Activated naive CD4-positive, alpha-beta T cell treated with anti-CD3 and anti-CD28 coated beads, Interleukin-2, amount 10 ng/mL, durations not matched to agents 5 hours and 36 hours (primary cell): ENCODE data around the gene ITPRID1. TPM values are rescaled to one million over a fixed set of nuclear protein-coding genes. Genes with fewer than 3 reads are reported as not detected.

Experiments
- total RNA-seq, 2 experiments: library from RNA; stranded (reverse); gene quantifications; one replicate each; pipeline ENCODE4 v1.2.3, GENCODE V29; 2021

Gene ITPRID1
- total RNA-seq: not detected

DNA sequence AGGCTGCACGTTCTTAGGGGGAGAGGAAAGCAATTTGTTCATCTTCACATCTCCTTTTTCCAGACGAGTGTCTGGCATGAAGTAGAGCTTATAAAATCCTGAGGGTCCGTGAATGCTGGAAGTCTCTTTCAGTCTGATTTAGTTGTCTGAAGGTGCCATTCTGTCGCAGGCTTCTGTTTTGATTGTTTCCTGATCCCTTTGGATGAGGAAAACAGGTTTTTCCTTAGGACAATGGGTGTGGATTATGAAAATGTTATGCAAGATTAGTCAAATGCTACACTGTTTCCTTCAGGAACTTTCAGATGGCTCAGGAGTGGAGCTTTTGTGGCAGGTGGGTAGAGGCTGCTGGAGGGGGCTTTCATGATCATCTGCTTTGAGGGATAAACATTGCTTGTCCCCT, at the start of gene ITPRID1:
TSS of gene ITPRID1 (plus strand) at position 301 of the 400 bp plus-strand sequence. CDS start 38,935 bp downstream, outside the sequence.

DNA sequence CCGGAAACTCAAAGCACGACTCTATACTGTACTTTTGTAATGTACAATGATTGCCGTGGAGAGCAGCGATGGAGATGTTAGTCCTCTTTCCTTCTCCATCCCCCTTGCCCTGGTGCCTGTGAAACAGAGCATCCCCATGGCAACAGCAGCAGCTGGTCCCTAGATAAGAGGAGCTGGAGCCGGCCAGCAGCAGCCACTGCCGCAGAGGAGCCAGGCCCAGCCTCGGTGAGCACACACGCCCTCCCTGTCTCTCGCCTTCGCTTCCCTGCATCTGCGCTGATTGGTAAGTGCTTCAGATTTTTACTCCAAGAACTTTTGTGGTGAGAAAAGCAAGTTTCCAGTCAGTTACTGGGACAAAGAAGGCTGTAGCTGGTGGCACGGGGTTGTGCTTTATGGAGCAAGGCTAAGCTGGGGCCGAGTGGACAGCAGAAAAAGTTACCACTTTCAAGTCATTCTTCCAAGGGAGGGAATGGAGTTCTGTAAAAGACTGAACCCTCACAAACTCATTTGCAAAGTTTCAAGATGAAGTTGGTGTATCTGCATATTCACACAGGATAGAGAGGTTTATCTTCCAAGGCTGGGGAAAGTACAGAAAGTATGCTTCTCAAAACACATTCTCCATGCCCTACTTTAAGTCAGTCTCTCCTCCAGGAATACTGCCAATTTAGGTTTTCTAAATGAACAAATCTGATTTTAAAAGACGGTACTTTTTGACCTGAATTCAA, 173.3 kb downstream of the ITPRID1 start, which contains the start of gene PPP1R17:
TSS of gene PPP1R17 (plus strand) at position 192 of the 725 bp plus-strand sequence. CDS start 5,227 bp downstream, outside the sequence.

Other genes with a start within 250 kb of the ITPRID1 start
- not detected for gene NEUROD6, start 173.4 kb upstream of the ITPRID1 start, total RNA-seq
- gene PPP1R17, start 173.1 kb downstream of the ITPRID1 start, total RNA-seq: not detected